Measurements from ENCODE around the gene ARHGDIA. TPM values are rescaled to one million over a fixed set of nuclear protein-coding genes. Genes with fewer than 3 reads are reported as not detected.

The ARHGDIA gene
- total RNA-seq, 4 donors from 2014 or later, result 157 to 202 (median 180) TPM

DNA sequence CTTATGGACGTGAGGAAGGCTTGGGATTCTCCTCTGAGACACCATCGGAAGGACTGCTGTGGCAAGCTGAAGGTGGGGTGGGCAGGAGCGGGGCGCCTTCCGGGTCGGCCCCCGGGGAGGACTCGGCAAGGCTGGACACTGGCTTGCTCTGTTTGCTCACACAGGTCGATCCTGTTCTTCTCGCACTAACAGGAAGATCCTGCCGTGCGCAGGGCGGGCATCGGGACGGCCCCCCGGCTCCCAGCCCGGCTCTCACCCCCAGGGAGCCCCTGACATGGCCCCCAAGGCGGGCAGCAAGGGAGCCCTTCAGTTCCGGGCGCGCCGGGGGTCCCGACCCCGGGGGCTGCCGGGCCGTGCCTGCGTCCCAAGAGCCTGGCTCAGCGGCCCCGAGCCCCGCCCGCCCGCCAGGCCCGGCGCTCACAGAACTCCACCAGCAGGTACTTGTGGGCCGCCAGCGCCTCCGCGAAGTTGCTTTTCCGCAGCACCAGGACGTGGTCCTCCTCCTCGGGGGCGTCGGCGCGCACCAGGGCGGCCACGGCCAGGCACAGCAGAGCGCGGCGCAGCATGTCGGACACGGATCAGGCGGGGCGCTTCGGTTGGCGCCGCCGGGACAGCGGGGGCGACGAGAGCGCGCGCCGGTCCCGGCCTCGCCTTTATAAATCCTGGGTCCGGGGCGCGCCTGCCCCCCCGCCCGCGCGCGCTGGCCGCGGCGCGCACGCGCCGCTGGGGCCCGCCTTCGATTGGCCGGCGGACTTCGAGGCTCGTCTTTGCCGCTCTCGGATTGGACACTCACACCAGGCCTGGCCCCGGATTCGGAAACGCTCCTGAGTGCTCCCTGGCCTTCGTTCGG lies 11.0 kb downstream of the ARHGDIA start, which contains the start of gene P4HB:
P4HB (minus strand) TSS at position 630 of the 850 bp plus-strand sequence; CDS start at position 566, 64 bp downstream.
- Histone ChIP-seq H3K4me1 (peaks cover 76% of the 10 kb centered on the region), H3K36me3 (peaks cover 18% of the 10 kb centered on the region), H3K27me3 (no peaks in the 10 kb centered on the region), H3K9me3 (no peaks in the 10 kb centered on the region), H3K4me3 (peak within 1 kb of the TSS; percentile 92), H3K27ac (peak within 1 kb of the TSS; percentile 97)
- WGBS, result 0% methylated on average over 28 of the region's 95 CpGs
- no peak for DNase-seq (ENCODE audit: low spot score in 2 of 2)
- peak in 1 of 3 donors; percentile 72 for TF ChIP-seq POLR2AphosphoS5 (IDR thresholded peaks at IDR 0.05)
- TF ChIP-seq EP300 (IDR thresholded peaks at IDR 0.05), result no peak
- peak; percentile 85 to 86 for TF ChIP-seq POLR2A (IDR thresholded peaks at IDR 0.05)
- TF ChIP-seq CTCF (IDR thresholded peaks at IDR 0.05), result no peak

DNA sequence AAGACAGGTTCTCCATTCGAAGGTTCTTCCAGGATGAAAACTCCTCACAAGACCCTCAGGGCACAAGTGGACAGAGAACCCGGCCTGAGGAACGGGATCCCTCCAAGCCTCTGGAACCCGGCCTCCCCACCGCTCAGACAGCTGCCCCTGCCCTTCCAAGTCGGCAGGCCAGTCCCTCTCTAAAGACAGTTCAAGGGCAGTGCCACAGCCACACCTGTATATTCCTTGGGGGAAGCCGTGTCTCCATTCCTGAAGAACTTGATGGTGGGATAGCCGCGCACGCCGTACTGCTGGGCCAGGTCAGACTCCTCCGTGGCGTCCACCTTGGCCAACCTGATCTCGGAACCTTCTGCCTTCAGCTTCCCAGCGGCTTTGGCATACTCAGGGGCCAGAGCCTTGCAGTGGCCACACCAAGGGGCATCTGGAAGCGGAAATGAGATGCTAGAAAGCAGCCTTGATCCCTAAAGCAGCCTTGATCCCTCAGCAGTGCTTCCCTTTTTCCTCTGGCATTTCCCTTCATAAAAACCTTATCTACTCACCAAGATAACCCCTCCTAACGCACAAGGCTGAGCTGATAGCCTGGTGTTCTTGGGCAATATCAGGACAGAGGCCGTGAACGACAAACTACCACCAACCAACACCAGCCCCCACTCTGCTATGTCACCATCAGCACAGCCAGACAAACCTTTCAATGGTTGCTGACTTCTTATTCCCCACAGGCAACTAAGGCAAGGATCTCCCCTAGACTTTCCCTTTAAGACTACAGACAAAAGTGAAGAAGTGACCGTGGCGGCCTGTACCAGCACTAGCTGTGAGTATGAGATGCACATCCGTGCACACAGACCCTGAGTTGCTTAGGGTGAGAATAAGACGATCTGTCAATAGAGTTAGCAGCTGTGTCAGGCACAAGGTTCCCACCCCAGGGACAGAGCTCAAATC lies 11.9 kb downstream of the ARHGDIA start:
- Histone ChIP-seq H3K4me3 (peak overlapping the region; percentile 92), H3K27me3 (no peaks in the 10 kb centered on the region), H3K36me3 (peaks cover 26% of the 10 kb centered on the region), H3K27ac (peak overlapping the region; percentile 95), H3K4me1 (peaks cover 83% of the 10 kb centered on the region), H3K9me3 (no peaks in the 10 kb centered on the region)
- WGBS, result 53% methylated on average over 21 of the region's 23 CpGs
- TF ChIP-seq POLR2AphosphoS5 (IDR thresholded peaks at IDR 0.05), result no peak
- no peak for TF ChIP-seq EP300 (IDR thresholded peaks at IDR 0.05)
- TF ChIP-seq CTCF (IDR thresholded peaks at IDR 0.05), result no peak
- no peak for TF ChIP-seq POLR2A (IDR thresholded peaks at IDR 0.05)
- DNase-seq (ENCODE audit: low spot score in 2 of 2), result no peak

- TF ChIP-seq EP300 (IDR thresholded peaks at IDR 0.05) (no peak), POLR2A (IDR thresholded peaks at IDR 0.05) (no peak), POLR2AphosphoS5 (IDR thresholded peaks at IDR 0.05) (no peak), CTCF (IDR thresholded peaks at IDR 0.05) (no peak)
- Histone ChIP-seq H3K4me3 (peak overlapping the region; percentile 92), H3K27ac (peak overlapping the region; percentile 95), H3K9me3 (no peaks in the 10 kb centered on the region), H3K4me1 (peaks cover 77% of the 10 kb centered on the region), H3K27me3 (no peaks in the 10 kb centered on the region), H3K36me3 (peaks cover 35% of the 10 kb centered on the region)
- WGBS, result 81% methylated on average over 21 of the region's 30 CpGs
- DNase-seq (ENCODE audit: low spot score in 2 of 2), result no peak
These were observed 12.8 kb downstream of the ARHGDIA start for GRCh38 chr17:81858170-81858966.

DNA sequence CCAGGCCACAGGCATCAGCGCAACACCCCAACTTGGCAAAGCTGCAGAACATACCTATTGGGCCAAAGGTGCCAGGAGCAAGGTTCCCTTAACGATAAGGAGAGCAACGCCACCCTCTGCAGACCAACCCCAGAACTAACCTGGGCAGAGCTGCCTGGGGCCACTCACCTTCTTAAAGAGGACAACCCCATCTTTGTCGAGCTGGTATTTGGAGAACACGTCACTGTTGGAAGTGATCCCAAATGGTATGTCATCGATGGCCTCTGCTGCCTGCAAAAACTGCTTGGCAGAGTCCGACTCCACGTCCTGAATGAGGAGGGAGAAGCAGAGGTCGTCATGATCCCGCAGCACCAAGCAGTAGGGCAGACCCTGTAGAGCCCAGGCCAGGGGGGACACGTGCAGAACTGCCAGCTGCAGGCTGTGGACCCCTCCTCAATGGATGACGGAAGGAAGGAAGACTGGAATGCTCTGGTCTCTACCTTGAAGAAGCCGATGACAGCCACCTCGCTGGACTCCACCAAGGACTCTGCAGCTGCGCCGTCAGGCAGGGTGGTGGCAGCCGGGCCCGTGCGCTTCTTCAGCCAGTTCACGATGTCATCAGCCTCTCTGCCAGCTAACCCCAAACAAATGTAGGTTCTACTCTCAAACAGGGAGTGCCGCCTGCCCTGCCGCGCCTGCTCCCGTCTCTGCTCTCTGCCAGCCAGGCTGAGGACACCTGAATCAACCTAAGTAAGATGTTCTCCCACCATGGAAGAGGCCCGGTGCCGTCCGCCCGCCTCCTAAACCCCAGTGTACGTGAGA lies 16.0 kb downstream of the ARHGDIA start:
- Histone ChIP-seq H3K27me3 (no peaks in the 10 kb centered on the region), H3K4me3 (no peak overlapping the region), H3K4me1 (peaks cover 59% of the 10 kb centered on the region), H3K9me3 (no peaks in the 10 kb centered on the region), H3K27ac (peak overlapping the region; percentile 79), H3K36me3 (peaks cover 67% of the 10 kb centered on the region)
- TF ChIP-seq POLR2AphosphoS5 (IDR thresholded peaks at IDR 0.05) (no peak), EP300 (IDR thresholded peaks at IDR 0.05) (no peak), POLR2A (IDR thresholded peaks at IDR 0.05) (no peak), CTCF (IDR thresholded peaks at IDR 0.05) (peak in 1 of 2 donors; percentile 13)
- no peak for DNase-seq (ENCODE audit: low spot score in 2 of 2)
- whole genome bisulfite sequencing, result 36% methylated on average over 18 of the region's 29 CpGs
